Gastrocnemius medialis (tissue), 4 donors: Measurements from ENCODE around the gene CHAF1A.

Experiments
- POLR2A ChIP-seq, 2 donors: fragments of 450-650 bp; IDR thresholded peaks; one replicate each; pipeline ENCODE4 v1.6.1; 2017; ENCODE audit warnings: antibody characterized with exemption in 2 of 2, mild to moderate bottlenecking in 2 of 2, moderate library complexity in 2 of 2
- TF ChIP-seq, protein P1 (sequence below), 5 experiments: fragments of 450-650 bp in 3 of 5; fragments of 200-600 bp in 2 of 5; sonication (generic) in 2 of 5; IDR thresholded peaks in 4 of 5; conservative IDR thresholded peaks in 1 of 5; 1 replicate in 4 of 5; 2 replicates in 1 of 5; pipeline ENCODE4 v1.5.1; 2016 to 2019; ENCODE audit warnings: antibody characterized with exemption in 5 of 5, mild to moderate bottlenecking in 3 of 5, moderate library complexity in 3 of 5

DNA sequence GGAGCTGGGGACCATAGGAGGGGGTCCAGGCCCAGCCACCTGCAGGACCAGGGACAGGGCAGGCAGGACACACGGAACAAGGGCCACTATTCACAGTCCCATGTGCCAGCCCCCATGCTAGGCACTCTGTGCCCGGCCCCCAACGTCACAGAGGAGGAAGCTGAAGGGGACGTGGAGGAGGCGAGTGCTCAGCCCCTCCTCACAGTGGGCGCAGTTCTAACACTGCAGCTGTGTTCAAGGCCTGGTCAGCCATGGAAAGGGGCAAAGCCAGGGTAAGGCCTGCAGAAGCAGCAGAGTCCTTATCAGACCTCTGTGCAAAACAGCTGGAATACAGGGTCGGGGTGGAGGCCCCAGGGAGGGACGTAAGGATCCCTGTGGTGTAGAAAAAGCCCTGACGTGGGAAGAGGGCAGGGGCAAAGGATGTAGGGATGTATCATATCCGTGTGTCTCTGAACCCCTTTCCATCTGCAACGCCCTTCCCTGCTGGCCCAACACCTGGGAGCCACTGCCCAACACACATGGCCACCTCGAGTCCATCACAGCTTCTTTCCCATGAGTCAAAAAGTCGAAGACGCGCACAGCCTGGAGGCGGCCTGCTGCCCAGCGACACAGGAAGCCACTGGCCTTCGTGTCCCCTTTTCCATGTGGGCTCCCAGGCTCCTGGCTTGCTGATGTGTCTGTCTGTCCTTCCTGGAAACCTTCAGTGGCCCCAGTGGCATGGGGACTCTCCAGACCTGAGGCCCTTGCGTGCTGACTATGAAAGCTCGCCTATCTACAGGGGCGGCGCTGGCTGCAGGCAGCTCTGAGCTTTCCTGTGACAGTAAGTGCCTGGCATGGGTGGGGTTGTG lies 30.1 kb upstream of the CHAF1A start:
- TF ChIP-seq, protein P1, sequence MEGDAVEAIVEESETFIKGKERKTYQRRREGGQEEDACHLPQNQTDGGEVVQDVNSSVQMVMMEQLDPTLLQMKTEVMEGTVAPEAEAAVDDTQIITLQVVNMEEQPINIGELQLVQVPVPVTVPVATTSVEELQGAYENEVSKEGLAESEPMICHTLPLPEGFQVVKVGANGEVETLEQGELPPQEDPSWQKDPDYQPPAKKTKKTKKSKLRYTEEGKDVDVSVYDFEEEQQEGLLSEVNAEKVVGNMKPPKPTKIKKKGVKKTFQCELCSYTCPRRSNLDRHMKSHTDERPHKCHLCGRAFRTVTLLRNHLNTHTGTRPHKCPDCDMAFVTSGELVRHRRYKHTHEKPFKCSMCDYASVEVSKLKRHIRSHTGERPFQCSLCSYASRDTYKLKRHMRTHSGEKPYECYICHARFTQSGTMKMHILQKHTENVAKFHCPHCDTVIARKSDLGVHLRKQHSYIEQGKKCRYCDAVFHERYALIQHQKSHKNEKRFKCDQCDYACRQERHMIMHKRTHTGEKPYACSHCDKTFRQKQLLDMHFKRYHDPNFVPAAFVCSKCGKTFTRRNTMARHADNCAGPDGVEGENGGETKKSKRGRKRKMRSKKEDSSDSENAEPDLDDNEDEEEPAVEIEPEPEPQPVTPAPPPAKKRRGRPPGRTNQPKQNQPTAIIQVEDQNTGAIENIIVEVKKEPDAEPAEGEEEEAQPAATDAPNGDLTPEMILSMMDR (IDR thresholded peaks at IDR 0.05 in 4 of 5, conservative IDR thresholded peaks at IDR 0.05 in 1 of 5) = no peak
- TF ChIP-seq POLR2A (IDR thresholded peaks at IDR 0.05) = no peak
